Stimulated activated CD4-positive, alpha-beta T cell treated with anti-CD3 and anti-CD28 coated beads, Interleukin-2, amount 100 ng/mL, for 48 hours (primary cell): ENCODE results near the gene CKAP5.

Experiments
- DNase-seq, 2 donors: peaks; one replicate each; pipeline ENCODE4 v3.0.0-alpha.2; 2020

Gene CKAP5

DNA sequence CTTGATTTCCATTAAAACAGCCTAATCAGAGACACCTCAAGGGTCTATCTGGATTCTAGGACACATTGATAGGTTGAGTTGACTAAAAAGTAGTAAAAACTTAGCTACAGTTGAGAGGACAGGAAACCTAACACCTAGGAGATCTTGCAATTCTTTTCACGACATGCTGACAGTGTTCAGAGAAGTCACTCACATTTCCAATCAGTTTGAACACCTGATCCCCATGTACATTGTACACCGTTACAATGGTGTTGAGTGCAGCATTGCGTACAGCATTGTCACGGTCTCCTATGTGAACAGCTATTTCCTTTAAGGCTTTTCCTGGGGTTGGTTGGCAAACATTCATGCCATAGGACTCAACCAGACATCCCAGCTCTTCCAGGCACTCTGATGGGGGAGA lies 84.3 kb downstream of the CKAP5 start:
- DNase-seq = no peak

DNA sequence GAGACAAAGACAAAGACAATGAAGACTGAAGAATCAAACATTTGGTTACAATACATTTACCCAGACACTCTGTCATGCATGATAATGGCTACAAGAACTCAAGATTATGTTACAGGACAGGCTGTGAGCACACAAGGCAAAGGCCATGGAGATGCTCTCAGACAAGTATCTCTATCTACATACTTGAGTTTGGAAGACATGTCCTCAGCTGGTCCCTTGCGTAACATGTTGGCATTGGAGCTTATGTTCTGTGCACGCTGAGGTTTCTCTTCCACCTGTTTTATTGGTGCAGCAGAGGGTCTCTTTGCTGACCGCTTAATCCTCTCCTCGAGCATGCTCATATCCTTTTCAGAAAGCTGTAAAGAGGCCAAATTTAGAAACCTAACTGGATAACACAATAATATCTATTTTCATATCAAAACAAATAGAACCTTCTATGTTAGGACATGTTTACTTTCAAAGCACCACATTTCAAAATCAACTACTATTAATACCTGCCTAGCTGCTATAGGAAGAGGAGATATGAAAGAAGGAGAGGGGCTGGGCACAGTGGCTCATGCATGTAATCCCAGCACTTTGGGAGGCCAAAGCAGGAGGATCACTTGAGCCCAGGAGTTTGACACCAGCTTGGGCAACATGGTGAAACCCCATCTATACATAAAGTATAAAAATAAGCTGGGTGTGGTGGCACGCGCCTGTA lies 85.5 kb downstream of the CKAP5 start:
- DNase-seq = no peak

DNA sequence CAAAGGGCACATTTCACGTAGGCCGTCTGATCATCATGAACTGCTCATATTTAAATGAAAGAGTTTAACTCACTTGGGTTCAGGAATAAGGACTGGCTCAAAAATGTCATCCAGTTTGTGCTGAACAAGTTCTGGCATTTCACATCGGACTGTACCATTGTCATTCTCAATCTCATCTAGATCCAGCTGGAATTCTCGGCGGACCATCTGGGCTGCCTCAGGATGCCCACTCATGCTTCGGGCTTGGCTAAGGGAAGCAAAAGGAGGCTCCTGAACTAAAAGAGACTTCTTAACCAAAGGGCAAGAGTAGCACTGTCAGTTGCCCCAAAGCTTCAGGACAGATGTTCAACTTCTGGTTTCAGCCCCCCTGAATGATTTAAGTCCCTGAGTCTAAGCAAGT lies 86.9 kb downstream of the CKAP5 start:
- DNase-seq = no peak

DNA sequence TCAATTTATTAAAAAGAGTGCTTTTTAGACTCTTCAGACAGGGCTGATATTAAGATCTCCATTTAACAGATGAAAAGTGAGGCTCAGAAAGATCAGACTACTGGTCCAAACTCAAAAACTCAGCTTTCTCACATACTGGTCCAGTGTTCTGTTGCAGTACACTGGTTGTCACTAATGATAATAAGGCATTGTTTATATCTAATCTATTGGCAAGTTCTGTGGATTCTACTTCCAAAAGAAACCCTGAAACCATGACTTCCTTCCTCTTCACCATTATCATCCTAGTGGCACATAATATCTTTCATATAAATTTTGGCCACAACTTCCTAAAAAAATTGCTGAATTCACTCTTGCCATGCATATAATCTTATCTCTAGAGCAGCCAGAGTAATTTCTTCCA lies 90.1 kb downstream of the CKAP5 start:
- no peak for DNase-seq

DNA sequence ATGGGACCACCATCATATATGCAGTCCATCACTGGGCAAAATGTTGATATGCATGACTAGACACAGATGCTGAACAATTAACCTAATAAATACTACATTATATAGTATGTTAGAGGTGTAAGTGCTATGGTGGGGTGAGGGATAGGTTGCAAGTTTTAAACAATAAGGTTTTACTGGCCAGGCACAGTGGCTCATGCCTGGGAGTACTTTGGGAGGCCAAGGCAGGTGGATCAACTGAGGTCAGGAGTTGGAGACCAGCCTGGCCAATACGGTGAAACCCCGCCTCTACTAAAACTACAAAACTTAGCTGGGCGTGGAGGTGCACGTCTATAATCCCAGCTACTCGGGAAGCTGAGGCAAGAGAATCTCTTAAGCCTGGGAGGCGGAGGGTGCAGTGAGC lies 98.9 kb downstream of the CKAP5 start:
- no peak for DNase-seq

DNA sequence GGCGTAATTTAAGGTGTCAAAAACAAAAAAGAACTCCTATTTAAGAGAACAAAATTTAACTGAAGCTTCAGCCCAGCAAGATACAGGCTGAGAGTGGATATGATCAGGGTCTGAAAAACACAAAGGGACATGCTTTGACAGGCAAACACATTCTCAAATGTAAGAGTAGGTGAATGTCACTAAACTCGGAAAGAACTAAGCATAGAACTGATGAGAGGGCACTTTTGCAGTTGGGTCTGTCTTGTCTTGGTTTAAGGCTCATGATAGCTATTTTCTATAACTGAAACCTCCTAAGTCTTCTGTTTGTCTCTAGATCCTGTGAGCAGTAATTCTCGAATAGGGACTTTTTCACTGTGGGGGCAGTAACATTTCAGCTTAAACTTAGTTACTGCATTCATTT lies 100.1 kb downstream of the CKAP5 start:
- DNase-seq = no peak

DNA sequence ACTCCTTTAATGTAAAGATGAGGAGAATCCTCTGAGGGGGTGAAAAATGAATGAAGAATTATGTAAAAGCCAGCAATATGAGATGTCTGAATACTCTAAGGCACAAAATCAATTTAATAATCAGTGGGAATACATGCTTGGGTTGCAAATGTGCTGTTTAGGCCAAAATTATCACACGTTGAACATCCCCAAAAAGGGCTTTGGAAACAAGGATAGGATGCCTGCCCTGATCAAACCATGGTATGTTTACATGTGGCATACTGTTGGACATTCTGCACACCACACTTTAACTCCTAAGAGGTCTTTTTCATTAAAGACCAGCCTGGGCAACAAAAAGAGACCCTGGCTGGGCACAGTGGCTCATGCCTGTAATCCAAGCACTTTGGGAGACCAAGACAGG lies 100.8 kb downstream of the CKAP5 start:
- DNase-seq = no peak

DNA sequence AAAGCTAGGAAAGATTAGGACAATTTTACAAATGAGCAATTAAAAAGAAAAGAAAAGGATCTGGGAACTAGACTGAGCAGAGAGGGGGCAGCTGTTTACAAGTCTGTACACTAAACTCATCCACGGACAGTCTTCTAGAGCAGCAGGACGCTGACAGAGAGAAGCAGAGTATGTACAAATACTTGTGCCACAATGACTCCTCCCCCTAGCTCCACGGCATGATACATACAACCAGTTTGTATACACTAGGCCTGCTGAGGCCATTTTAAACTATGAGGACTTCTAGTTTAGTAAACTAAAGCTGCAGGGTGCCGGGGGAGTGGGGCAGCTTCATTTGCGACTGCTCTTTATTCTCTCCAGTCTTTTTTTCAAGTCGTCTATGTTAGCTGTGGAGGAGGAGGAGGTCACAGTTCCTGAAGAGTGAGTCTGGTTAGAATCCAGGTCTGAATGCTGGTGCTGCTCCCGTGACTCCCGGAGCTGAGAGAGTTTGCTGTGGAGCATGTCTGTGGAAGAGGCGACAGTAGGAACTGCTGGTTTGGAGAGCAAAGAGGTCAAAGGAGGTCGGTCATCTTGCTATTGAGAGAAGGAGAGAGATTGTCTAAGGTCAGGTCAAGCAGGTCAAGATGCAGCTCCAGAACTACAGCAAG lies 102.3 kb downstream of the CKAP5 start:
- DNase-seq = no peak

DNA sequence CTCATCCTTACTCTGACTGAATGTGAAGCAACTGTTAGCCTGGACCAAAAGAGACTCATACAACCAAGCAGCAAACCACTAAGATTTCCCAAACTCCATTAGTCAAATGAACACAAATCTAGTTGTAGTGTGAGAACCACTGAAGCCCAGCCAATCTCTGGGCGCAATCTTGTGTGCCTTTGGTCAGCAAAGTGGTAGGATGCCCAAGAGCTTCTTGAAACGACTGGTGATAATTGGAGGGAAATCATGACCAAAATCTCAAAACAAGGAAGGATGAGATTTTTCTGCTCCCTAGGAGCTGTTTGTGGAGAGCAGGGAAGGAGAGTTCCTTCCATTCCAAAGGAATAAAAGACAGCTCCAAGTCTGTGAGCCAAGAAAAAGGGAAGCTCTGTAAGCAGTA lies 103.0 kb downstream of the CKAP5 start:
- DNase-seq = no peak

DNA sequence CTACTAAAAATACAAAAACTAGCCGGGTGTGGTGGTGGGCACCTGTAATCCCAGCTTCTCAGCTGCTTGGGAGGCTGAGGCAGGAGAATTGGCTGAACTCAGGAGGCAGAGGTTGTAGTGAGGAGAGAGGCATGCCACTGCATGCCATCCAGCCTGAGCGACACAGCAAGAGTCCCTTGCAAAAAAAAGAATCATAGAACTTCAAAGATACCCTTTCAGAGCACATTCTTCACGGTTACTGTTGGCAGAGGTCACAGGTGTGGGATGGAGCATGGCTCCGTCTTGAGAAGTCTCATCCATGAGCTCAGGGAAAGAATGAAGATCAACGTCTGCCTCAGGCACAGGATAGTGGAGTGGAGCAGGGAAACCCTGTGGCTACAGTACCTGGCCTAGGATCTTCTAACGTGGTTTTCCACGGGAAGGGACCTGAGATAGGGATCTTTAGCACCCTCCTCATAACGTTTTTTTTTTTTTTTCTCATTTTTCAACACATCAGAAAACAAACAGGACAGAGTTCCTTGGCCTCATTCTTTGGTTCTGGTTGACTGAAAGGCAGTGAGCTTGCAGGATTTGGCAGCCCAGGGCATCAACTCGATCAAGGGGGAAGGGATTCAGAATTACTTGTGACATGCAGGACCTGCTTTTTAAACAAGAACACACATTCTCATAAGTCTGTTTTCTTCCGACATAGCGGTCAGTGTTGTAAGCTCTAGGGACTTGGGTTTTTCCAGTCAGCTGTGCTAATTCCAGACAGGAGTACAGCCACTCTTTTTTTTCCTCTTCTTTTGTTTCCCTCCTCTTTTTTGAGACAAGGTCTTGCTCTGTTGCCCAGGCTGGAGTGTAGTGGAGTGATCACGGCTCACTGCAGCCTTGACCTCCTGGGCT lies 104.2 kb downstream of the CKAP5 start:
- no peak for DNase-seq

DNA sequence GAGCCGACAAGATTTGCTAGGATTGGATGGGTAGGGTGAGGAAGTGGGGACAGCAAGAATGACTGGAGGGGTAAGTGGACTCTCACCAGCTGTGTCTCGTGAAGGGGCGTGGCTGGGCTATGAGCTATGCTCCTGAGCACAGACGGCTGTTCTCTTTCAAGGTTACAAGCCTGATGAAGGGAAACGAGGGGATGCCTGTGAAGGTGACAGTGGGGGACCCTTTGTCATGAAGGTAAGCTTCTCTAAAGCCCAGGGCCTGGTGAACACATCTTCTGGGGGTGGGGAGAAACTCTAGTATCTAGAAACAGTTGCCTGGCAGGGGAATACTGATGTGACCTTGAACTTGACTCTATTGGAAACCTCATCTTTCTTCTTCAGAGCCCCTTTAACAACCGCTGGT lies 107.2 kb downstream of the CKAP5 start:
- no peak for DNase-seq

DNA sequence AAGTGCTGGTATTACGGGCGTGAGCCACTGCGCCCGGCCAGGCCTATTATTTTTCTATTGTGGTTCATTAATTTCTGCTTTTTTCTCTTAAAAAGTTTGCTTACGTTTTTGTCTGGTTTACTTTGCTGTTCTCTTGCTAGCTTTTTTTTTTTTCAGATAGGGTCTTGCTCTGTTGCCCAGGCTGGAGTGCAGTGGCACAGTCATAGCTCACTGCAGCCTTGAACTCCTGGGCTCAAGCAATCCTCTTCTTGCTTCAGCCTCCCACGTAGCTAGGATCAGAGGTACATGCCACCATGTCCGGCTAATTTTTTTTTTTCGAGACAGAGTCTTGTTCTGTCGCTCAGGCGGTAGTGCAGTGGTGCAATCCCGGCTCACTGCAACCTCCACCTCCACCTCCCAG lies 108.4 kb downstream of the CKAP5 start:
- DNase-seq = no peak

DNA sequence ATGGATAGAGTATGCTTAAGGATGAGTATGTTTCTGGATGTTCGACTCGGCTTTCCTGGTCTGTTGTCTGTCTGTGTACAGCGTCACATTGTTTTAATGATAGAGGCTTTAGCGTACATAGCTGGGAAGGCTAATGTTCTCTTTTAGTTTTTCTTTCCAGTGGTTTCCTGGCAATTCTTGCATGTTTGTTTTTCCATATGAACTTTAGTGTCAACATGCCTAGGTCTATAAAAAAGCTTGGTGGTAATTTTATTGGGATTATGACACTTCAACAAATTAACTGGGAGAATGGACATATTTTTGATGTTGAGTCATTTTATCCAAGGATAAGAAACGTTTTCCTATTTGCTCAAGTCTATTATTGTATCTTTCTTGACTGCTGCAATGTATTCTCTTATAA lies 109.5 kb downstream of the CKAP5 start:
- DNase-seq = no peak

DNA sequence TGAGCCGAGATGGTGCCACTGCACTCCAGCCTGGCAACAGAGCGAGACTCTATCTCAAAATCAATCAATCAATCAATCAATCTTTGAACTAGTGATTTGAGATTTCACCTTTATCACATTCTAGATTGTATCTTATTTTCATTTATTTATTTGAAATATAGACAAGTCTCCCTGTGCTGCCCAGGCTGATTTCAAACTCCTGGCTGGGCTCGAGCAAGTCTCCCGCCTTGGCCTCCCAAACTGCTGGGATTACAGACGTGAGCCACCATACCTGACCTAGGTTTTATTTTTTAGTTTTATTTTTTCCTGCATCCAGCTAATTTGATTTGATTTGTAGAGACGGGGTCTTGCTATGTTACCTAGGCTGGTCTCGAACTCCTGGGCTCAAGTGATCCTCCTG lies 109.9 kb downstream of the CKAP5 start:
- DNase-seq = no peak

DNA sequence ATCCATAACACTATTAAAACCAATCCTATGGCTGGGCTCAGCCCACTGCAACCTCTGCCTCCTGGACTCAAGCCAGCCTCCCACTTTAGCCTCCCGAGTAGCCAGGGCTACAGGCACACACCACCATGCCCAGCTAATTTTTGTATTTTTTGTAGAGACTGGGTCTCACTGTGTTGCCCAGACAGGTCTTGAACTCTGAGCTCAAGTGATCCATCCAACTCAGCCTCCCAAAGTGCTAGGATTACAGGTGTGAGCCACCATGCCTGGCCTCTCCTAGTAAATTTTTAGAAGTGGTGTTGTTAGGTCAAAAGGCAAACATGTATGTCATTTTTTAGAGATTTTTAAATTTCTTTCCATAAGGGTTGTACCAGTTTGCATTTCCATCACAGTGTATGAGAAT lies 112.8 kb downstream of the CKAP5 start:
- DNase-seq = no peak

DNA sequence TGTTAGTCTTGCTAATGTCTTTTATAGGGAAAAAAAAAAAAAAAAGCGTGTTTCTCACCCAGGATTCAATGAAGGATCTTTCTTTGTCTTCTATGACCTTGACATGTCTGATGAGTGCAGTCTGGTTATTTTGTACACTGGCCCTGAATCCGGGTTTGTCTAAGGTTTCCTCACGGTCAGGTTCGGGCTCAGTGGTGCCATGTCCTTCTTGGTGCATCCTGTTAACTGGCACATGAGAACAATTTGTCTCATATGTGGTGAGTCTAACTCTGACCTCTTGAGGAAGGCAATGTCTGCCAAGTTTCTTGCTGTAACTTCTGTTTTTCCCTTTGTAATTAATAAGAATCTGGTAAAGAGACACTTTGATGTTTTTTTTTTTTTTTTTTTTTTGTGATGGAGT lies 114.5 kb downstream of the CKAP5 start:
- DNase-seq = no peak

DNA sequence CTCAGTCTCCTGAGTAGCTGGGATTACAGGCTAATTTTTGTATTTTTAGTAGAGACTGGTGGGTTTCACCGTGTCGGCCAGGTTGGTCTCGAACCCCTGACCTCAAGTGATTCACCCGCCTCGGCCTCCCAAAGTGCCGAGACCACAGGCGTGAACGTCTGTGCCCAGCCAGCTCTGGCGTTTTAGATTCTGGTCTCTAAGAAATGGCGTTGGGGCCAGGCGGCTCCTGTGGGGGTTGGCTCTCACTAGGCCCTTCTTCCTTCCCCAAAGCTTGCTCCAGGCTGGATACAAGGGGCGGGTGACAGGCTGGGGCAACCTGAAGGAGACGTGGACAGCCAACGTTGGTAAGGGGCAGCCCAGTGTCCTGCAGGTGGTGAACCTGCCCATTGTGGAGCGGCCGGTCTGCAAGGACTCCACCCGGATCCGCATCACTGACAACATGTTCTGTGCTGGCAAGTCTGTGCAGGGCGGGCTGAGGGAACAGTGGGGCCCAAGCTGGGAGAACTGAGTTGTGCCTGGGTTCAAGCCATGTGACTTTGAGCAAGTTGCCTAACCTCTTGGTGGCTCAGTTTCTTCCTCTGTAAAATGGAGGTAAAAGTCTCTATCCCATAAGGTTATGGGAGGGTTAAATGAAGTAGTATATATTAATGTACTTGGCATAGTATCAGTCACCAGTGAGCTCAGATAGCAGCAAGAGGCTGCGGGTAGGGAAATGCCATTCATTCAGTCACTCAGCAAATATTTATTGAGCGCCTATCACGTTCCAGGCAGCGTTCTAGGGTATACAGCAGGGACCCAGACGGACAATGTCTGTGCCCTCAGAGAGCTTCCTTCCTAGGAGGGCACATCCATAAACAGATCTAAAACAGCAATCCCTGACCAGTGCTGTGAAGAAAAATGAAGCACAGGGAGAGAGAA lies 116.7 kb downstream of the CKAP5 start:
- DNase-seq = no peak

DNA sequence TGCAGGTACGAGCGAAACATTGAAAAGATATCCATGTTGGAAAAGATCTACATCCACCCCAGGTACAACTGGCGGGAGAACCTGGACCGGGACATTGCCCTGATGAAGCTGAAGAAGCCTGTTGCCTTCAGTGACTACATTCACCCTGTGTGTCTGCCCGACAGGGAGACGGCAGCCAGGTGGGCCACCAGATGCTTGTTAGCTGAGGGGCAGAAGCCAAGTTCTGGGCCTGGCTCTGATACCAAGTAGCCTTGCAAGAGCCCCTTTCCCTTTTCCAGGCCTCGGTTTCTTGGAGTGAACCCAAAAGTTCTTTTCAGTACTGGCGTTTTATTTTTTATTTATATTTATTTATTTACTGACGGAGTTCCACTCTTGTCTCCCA lies 117.4 kb downstream of the CKAP5 start:
- no peak for DNase-seq

DNA sequence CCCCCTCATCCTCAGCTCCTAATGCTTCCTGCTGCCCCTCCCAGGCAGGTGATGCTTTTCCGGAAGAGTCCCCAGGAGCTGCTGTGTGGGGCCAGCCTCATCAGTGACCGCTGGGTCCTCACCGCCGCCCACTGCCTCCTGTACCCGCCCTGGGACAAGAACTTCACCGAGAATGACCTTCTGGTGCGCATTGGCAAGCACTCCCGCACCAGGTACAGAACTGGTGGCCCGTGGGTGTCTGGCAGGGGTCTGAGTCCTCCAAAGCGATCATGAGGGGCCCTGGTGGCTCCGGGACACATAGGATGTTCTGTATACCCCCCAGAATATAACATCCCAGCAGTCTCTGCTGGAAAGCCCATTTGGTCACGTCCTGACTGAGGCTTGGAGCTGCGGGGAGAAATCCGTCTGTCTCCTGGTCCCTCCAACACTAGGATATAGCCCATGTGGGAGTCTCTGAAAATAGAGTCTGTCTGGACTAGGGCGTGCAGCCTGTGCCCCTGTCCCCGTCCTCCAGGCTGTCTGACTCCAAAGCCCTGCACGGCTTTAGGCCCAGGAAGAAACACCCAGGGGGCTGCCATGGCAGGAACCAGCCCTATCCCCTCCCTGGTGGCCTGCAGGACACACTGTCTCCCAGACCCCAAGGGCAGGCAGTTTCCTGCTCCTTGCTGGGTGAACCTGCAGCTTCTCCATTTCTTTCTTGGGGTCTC lies 118.0 kb downstream of the CKAP5 start:
- DNase-seq = no peak

DNA sequence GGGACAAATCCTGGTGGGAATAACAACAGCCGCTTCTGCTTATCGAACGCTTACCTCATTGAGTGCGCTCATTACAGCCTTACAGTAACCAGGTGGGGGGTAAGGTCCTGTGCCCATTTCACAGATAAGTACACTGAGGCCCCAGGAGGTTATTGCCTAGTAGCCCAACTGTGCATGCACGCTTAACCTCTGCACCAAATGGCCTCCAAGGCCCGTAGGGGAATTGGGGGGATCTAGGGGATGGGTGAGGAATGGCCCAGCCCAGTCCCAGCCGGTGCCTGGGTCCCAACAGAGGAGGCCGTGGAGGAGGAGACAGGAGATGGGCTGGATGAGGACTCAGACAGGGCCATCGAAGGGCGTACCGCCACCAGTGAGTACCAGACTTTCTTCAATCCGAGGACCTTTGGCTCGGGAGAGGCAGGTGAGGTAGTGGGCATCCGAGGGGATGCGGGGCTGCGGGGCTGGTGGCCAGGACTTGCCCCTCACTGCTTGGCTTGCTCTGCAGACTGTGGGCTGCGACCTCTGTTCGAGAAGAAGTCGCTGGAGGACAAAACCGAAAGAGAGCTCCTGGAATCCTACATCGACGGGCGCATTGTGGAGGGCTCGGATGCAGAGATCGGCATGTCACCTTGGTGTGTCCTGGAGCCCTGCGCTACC lies 119.7 kb downstream of the CKAP5 start:
- DNase-seq = no peak

DNA sequence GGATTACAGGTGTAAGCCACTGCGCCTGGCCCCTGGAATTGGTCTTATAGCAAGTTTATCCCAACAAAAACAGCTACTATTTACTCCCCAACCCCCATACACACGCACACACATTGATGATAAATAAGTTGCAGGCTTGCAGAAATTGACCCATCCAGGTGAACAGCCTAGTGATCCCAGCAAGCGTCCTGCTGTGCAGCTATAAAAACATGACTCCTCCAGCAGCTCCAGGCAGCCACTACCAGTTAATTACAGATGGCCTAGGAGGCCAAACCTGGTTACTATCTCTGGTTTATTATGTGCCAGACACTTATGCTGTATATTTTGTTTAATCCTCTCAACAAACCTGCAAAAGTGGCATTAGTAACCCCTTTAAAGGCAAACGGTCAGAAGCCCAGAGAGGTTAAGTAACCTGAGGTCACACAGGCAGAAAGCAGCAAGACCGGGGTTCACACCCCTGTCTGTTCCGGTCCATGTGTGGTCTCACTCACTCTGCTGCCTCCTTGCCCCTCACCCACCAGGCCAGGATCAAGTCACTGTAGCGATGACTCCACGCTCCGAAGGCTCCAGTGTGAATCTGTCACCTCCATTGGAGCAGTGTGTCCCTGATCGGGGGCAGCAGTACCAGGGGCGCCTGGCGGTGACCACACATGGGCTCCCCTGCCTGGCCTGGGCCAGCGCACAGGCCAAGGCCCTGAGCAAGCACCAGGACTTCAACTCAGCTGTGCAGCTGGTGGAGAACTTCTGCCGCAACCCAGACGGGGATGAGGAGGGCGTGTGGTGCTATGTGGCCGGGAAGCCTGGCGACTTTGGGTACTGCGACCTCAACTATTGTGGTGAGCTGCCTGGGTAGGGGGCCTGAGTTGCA lies 120.5 kb downstream of the CKAP5 start:
- DNase-seq = no peak
